Subcutaneous preadipocyte (primary cell): ENCODE data around the gene HACD4. TPM values are rescaled to one million over a fixed set of nuclear protein-coding genes. Genes with fewer than 3 reads are reported as not detected.

ENCODE experiments used
- total RNA-seq: library from RNA; depleted of rRNA; stranded (reverse); fragments of >200 nt; gene quantifications from 2 replicates; pipeline ENCODE4 v1.2.3, GENCODE V29; 2012

HACD4 gene, protein sequence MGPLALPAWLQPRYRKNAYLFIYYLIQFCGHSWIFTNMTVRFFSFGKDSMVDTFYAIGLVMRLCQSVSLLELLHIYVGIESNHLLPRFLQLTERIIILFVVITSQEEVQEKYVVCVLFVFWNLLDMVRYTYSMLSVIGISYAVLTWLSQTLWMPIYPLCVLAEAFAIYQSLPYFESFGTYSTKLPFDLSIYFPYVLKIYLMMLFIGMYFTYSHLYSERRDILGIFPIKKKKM
- 3.7 and 4.1 TPM in 2 replicates for total RNA-seq

GRCh38 chr9:21031091-21031807, at the start of gene HACD4:
HACD4 (minus strand) TSS chr9:21031640; CDS start chr9:21031590, 50 bp downstream.

GRCh38 chr9:21077781-21078180, 46.3 kb upstream of the HACD4 start, which contains the start of gene IFNB1:
IFNB1 (minus strand) TSS chr9:21077942; CDS start chr9:21077869, 73 bp downstream.

Other genes starting within 250 kb of the HACD4 start
- not detected in 2 replicates for gene IFNB1, start 46.3 kb upstream of the HACD4 start, total RNA-seq
- not detected in 2 replicates for gene IFNW1, start 110.2 kb upstream of the HACD4 start, total RNA-seq
- gene IFNA21, start 135.0 kb upstream of the HACD4 start, total RNA-seq: not detected in 2 replicates
- gene IFNA4, start 155.9 kb upstream of the HACD4 start, total RNA-seq: not detected in 2 replicates
- not detected in 2 replicates for gene IFNA7, start 170.6 kb upstream of the HACD4 start, total RNA-seq
- not detected in 2 replicates for gene IFNA10, start 175.5 kb upstream of the HACD4 start, total RNA-seq
- gene IFNA16, start 185.7 kb upstream of the HACD4 start, total RNA-seq: not detected in 2 replicates
- gene IFNA17, start 196.6 kb upstream of the HACD4 start, total RNA-seq: not detected in 2 replicates
- not detected in 2 replicates for gene IFNA14, start 208.4 kb upstream of the HACD4 start, total RNA-seq